Retina (tissue), 1 donor: Measurements from ENCODE around the gene TP63.

Experiments used
- DNase-seq: peaks from one replicate; pipeline ENCODE4 v3.0.0-alpha.2; 2016

TP63 gene

DNA sequence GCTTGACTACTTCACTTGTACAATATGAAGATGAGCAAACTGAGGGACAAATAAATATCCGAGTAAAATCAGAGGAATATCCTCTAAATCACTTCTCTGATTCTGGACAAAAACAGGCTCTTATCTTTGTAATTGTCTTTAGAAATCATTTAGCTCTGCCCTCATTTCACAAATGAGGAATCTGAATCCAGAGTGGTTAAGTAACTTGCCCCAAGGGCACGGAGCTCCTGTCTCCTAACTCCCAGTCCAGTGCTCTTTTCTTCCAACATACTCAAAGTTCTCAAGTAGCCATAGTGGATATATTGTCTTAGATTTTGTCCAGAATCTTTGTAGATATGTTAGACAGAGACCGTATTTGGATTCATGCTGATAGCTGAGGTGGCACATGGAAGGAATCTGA is 156.0 kb downstream of the TP63 start:
- no peak for DNase-seq

DNA sequence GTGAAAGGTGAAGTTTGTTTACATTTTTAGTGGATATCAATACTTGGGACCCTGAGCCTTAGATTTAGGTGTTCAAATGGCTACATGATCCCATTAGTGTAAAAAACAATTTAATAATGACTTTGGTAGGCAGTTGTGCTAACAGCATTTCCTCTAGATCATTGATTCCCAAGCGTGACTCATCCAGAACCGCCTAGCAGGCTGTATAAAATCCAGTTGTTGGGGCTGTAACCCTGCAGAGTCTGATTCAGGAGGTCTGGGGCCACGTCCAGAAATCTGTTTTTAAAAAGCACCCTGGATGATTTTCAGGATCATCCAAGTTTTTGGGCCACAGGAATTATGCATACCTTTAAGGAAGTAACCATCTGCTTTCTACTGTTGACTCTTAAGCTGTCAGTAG is 156.4 kb downstream of the TP63 start:
- DNase-seq, result no peak

DNA sequence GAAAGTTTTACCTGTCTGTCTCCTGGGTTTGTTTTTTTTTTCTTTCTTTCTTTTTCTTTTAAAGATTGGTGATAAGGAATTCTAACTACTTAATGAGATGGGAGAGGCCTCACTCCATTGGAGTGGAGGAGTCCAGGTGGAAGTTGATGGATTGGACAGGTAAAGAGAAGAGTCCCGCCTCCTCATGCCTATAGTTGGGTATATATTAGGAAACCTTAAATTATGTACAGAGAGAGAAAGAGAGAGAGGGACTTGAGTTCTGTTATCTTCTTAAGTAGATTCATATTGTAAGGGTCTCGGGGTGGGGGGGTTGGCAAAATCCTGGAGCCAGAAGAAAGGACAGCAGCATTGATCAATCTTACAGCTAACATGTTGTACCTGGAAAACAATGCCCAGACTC is 158.2 kb downstream of the TP63 start:
- DNase-seq, result no peak

DNA sequence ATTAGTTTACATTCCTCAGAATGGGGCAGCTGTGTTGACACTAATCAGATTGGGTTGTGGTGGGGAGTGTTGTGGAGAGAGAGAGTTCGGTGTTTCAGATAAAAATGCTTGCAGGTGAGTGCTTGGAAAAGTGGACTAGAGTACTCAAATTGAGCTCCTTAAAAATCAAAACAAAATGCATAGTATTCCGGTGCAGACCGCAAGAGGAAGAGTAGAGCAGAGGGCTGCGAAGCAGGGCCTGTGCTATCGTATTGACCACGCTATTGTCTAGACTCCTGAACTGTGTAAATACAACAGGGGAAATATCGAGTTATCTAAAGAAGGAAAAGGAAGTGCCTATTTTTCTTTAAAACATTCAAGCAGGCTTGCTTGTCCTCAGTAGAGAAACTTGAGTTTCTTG is 159.5 kb downstream of the TP63 start:
- DNase-seq, result no peak

DNA sequence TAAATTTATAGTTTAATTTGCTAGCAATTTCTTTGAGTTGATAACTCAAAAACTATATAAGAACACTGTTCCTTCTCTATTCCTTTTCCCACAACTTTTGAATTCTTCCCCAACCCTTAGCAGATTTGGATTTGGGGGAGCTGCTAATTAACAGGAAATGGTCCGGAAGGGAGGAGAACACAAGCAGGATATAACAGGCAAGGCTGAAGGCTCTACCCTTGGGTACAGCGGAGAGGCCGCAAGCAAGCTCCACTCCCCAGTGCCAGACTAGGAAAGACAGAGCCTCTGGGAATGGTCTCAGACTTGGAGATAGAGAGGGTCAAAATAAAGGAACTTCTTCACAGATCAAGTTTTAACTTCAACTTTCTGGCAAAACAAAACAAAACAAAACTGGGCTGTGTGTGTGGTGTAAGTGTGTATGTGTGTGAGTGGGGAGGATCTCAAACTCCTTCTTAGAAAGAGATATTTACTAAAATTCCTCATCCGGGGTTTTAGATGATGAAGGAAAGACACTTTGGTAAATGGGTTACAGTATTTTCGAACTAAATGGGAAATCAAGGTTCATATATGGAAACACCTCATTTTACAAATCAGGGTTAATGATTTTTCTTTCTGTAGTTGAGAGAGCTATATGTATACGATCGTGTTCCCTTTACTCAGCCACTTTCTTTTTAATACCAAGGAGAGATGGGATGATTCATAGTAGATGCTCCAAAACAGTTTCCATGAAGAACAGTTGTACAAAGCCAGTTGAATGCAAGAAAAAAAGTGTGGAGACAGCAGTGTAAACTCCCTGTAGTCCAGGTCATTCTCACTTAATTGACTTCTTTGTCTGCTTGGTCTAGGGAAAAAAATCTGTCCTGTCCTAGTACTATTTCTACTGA is 161.1 kb downstream of the TP63 start:
- no peak for DNase-seq

DNA sequence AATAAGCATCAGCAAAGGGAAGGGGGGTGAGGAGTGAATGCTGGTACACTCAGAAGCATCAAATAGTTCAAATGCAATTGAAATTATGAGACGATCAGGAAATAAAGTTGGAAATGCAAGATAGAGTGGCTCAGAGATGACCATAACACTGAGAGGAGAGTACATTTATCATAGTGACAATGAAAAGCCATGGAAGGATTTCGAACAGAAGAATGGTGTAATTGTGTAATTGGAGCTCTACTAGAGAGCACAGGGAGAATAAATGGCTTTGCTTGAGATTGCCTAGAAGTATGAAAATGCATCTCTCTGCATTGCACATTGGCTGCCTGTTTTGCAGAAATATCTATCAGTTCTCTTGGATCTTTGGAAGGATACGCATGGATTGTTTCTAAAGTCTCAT is 163.3 kb downstream of the TP63 start:
- DNase-seq, result no peak

DNA sequence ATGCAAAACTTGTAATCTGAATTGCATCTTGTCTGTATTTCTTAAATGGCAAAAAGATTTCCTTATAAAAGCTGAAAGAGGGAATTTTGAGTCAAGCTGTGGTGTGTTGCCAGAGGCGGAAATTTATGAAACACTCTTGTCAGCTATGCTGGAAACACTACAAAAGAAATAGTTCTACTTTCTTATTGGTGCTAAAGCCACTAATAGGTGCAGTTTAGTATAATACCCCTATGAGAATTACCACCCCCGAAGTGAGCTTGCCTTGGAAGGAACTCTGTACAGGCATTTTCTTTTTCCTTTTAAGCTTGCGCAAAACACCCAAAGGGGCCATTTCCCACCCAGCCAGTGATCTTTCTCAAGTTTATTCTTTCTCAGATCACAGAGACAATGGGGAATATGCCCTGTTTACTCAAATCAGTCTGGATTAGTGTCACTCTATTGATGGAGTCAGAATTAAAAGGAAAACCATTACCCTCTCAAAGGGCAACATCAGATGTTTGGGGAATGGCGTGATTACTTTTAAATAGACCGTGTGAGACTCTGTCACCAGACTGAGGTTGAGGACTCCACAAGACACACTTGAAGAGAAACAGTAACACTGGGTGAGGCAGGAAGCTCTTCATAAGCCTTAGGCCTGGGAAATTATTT is 166.0 kb downstream of the TP63 start:
- peak; percentile 60 for DNase-seq

DNA sequence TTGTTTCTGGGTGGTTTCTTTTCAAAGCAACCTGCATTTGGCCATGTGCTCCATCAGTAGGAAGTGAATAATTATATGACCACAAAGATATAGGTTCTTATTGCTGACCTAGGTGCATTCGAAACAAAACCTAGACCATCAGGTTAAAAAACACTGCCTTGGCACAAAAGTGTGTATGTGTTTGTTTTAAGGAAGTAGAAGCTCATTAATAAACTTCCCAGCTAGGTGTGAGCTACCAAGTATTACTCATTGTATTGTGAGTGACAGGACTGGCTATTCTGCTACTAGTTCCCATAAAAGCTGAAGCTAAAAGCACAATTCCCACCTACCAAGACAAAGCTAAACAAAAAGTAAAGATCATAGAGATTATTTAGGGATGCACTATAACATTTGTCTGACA is 168.2 kb downstream of the TP63 start:
- no peak for DNase-seq

DNA sequence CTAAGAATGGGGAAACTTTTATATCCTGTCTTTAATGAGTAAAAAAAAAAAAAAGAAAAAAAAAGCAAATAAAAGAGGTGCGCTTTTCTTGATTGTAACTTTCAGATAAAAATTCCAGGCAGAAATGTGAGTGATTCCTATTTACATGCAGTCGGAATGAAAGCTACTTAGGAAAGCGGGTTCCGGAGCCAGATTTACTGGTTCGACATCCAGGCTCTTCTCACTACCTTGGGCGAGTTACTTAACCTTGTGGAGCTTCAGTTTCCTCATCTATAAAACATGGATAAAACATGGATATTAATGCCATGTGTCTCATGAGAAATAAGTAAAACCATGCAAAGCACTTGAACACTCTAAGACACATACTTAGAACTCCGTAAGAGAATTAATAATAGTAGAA is 169.2 kb downstream of the TP63 start:
- no peak for DNase-seq

DNA sequence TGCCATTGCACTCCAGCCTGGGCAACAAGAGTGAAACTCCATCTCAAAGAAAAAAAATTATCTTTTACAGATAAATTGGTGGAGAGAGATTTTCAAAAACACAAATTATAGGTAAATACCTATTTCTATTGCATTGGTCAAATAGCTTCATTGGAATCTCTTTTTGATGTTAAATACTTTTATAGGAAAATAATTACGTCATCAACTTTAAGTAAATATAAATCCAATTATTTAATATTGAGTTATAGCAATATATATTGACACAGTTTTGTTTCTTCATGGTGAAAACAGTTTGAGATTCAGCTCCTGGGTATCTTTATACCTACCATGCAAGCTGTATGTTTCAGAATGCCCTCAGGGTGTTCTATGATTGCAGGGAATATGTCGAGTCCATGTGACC is 172.1 kb downstream of the TP63 start:
- DNase-seq, result no peak

DNA sequence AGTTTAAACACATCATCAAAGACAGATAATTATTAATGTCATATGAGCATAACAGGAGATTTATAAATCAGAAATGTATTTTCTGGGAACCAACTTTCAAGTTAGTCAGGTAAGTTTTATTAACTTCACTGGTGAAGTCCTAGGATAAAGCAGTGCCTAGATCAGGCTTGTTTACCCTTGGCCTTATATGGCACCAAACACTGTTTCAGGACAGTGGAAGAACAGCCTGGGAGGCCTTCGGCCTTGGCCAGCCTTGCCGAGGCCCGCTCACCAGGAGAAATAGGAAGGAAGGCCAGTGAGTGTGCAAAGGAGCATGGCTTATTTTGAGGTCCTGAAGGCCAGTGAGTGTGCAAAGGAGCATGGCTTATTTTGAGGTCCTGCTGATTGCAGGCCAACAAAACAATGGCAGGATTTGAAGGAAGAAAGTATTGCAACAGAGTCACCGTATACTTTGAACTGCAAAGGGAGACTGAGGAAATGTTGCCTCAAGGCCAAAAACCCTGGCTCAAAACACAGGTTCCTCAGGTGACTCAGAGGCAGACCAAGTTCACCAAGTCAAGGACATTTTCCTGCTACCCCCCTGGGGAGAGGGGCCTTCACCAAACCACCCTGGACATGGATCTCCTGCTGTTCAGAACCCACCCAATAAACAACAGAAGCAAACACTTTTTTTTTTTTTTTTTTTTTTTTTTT is 174.3 kb downstream of the TP63 start:
- no peak for DNase-seq

DNA sequence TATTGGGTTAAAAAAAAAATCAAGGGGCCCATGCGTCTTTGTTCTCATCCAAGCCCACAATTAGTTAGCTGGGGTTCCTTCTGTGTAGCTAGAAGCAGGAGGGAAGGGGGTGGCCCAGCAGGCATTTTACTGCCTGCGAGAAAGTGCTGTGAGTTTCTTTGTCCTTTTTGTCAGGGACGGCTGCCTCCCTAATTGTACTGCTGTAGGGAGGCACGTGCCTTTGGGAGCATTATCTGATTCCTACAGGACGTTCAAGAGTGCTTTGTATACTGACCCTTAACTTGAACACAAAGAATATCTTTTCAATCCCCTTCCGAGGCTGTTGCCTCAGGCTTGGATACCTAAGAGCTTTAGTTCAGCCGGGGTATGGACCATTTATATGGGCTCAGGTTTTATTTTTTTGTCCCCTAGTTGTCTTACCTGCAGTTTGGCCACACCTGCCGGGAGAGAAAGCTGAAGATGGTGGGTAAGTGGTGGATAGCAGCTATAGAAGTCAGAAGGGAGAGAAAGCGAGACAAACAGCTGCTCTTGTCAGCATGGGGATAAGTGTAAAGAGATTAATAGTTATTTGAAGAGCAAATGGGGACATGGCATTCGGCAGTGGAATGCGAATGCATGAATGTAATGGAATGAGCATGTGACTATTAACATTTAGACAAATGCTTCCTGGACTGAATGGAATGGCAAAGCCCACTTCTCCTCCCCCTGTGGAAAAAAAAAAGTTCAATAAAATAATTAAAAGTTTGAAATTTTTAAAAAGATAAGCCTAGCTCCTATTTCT is 175.2 kb downstream of the TP63 start:
- DNase-seq, result peak; percentile 61

DNA sequence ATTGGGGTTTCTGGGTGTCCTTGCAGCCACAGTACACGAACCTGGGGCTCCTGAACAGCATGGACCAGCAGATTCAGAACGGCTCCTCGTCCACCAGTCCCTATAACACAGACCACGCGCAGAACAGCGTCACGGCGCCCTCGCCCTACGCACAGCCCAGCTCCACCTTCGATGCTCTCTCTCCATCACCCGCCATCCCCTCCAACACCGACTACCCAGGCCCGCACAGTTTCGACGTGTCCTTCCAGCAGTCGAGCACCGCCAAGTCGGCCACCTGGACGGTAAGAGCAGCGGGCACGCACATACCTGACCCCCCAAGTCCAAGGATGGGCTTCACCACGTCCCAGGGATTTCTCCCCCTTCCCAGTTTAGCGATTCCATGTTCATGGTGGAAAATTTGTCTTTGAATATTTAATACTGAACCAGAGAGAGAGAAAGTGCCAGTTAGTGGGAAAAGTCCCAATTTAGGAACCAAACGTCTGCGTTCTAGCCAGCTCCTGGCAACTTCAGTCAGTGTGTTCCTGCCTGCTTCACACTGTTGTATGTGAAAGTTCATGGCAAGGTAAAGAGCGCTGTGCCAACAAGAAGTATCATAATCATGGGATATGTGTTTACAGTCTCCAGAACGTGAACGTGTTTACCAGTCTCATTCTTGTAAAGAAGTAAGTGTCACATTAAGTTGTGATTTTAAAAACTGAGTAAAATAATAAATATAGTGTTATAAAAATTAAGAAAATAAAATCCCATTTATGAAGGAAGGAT is 177.2 kb downstream of the TP63 start:
- DNase-seq, result no peak

DNA sequence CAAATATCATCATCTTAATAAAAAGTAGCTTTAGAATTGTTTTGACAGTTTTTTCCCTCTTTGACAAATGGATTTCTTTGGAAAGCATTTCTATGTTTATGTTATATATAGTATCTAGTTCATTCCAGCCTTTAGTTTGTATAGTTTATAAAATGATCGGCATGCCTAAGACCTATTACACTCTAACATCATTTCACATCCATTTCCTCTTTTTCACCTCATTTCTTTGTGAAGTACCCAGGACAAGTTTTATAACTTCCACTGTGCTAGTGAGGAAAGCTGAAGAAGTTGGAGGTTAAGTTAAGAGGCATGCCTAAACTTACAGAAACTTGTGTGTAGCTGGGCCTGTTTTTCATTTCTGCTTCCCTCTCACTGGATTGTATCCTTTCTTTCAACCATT is 178.4 kb downstream of the TP63 start:
- no peak for DNase-seq

DNA sequence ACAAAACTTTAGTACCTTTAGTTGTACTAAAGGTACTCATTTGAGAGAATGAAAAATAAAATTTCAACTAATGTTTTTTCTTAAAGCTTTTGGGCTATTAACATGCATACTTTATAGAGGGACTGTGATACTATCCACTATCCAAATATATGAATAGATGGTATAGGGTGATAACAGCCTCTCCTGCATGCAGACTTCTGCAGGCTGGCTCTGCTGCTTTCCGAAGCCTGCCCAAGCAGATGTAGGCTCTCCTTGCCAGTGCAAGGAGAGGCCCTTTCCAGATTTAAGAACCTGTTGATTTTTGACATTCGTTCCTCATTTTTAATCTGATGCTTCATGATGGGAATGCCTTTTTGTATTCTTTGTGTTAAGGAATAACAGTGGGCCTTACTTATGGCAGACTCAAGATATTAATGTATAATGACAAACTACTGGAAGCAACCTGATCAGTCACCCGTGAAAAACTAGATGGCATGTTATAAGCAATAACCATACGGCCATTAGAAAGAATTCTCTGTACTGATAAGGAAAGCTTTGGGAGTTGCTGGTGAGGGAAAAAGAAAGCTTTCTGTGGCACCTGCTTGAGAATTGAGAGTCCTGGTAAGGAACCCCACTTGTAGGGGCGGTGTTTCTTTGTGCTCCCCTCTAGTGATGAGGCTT is 181.7 kb downstream of the TP63 start:
- peak; percentile 62 for DNase-seq

DNA sequence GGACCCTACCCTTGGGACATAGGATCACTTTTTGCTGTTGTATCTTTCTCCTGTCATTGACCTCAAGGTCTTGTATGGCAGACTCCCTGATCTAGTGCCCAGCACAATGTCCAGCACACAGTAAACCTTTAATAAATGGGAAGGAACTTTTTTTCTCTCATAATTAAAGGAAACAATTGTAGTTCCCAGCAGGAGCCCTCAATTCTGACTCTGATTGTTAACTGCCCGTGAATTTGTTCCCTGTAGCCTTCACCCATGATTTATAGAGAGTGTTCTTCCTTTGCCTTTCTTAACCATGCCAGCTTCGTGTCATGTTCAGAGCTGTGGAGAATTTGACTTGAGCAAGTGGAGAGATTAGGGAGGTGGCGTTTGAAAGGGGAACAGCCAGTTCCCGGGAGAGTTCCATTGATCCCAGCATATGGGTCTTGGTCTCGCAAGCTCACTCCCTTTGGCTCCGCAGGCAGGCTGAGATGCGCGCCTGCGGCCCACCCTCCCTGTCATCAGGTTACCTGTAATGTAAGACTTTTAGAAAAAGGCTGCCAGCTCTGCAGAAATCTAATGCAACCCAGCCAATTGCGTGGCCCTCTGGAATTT is 182.6 kb downstream of the TP63 start:
- peak; percentile 50 for DNase-seq

DNA sequence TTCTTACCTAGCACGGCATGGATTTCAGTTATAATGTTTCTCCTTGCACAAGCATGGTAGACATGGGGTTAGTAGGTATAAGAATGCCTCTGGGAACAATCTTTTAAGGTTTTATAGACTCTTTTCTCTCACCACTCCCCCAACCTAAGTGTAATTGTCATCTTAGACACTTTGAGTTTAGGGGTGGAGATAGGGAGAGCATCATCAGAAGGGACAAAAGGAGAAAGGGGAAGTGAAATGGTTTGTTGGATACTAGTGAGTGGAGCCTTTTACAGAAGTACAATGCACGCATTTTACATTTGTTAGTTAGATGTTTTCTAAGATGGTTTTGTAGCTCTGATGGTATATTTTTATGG is 189.2 kb downstream of the TP63 start:
- DNase-seq, result no peak

DNA sequence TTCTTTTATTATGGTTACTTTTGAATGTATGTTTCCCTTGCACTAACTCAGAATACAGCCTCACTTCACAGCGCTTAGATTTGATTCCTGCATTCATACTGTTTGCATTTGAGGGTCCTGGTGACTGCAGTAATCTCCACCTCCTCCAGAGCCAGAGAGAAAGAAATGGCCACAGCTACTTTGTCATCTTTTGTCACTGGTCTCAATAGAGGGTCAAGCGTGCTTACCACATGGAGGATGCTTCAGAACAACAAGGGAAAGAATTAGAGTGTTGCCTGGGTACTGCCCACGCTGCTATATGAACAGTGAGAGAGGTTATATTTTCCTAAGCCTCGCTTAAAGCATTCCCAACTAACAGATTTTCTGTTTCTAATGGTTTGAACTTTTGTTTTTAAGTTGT is 190.1 kb downstream of the TP63 start:
- no peak for DNase-seq

DNA sequence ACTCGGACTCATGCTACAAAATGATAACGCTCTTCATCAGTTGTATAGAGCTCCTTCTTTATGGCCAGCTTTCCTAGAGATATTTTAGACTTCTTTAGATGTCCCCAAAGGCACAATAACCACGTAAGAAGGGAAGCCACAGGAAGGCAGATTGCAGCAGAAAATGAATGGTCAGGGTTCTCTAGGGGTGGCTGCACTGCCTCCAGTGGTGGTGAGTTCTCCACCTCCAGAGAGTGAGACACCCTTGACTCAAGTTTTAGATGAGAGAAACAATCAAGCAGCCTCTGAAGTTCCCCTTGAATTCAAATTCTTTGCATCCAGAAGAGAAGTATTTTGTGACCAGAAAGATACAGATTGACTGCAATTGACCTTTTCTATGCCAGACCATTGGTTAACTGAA is 191.5 kb downstream of the TP63 start:
- no peak for DNase-seq

DNA sequence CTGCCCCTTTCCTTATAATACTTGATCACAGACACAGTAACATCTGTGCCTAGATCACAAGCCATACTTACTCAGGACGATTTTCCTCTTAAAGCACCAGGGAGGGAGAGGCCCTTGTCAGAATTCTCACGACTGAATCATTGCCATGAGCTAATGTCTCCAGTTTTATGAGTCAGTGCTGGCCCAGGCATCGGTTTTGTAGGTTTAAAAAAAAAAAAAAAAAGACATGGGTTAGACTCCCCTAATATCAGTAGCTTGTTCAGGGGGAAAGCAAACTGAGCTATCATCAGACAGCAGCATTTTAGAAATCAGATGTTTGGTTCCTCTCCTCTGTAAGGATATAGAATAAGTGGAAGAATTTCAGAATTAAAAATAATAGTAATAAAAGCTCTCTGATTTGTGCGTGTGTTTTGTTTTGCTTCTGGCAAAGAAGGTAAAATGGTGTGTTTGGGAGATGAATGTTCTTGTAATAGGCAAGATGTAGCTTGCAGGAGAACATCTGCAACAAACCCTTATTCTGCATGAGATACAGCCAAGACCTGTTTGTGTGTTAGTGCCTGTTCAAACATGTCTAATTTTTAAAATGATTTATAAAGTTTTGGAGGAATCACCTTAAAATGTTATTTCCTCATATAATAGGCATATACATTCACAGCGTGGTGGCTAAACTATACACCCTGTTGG is 193.6 kb downstream of the TP63 start:
- no peak for DNase-seq

DNA sequence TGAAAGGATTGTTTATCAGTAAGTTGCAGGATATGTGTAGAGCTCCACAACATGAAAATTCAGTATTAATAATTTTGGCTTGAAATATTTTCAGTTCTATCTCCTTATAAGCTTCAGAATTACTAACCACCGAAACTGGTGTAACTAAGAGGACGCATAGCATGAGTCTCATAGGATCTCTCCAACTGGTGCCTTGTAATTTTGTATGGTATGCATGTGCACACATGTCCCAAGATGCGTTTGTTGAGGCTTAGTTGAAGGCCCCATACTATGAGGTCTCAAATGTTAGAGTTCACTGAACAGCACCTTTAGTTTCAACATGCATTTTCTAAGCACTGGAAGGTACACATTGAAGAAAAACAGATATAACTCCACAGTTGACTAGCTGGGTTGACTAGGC is 195.4 kb downstream of the TP63 start:
- DNase-seq, result no peak
